ENCODE results near the gene ZNF566. TPM values are rescaled to one million over a fixed set of nuclear protein-coding genes. Genes with fewer than 3 reads are reported as not detected.

The ZNF566 gene
- total and polyA plus RNA-seq, 2 donors (not counting 1 experiment from before 2014, with no cell fraction given), result 9.1 to 26.6 TPM

GRCh38 chr19:36401475-36401874 is 87.9 kb downstream of the ZNF566 start:
- H3K9ac ChIP-seq (ENCODE audit: low read length), result peak overlapping the region; percentile 50
- H3K79me2 ChIP-seq (ENCODE audit: control insufficient read depth, insufficient read depth, low read length), result no peaks in the 10 kb centered on the region
- peak overlapping the region; percentile 7 to 49 (median 42) for H3K4me3 ChIP-seq (ENCODE audit: control extremely low read depth in 1 of 5, extremely low read depth in 1 of 5, insufficient read depth in 1 of 5, low read depth in 2 of 5, low read length in 4 of 5)
- peak overlapping the region; percentile 67 for H3K4me2 ChIP-seq (replicated peaks; ENCODE audit: low read depth, low read length, poor library complexity, severe bottlenecking)
- peak overlapping the region; percentile 44 for H2AFZ ChIP-seq (ENCODE audit: insufficient read depth, low read depth, low read length, poor library complexity, severe bottlenecking)
- H3K4me1 ChIP-seq (ENCODE audit: control insufficient read depth in 2 of 2, insufficient read depth in 2 of 2, low read length in 2 of 2), result peaks cover 19 to 20% of the 10 kb centered on the region in 2 donors
- peaks cover 3% of the 10 kb centered on the region for H3K9me3 Mint-ChIP-seq (ENCODE audit: insufficient read depth)
- TF ChIP-seq CTCF (IDR thresholded peaks at IDR 0.05) (no peak), EZH2 (IDR thresholded peaks at IDR 0.05; ENCODE audit: borderline replicate concordance, insufficient read depth, low read depth, low read length, poor library complexity, severe bottlenecking) (no peak)
- peak; percentile 90 for ATAC-seq (ENCODE audit: low read depth)
- ChIA-PET POLR2A (interaction anchor here (0.9 kb wide), 1 partner anchor 23 kb away, joined by 4 read pairs; the partner anchor contains the start of gene ZFP14), CTCF (no interaction called here)
- DNase-seq, result peak; percentile 74
- H3K27ac ChIP-seq (ENCODE audit: low read length in 2 of 2), result peak overlapping the region; percentile 63 to 80
- no peaks in the 10 kb centered on the region for H3K27me3 ChIP-seq (replicated peaks in 1 of 4; ENCODE audit: control extremely low read depth in 1 of 4, control insufficient read depth in 3 of 4, insufficient read depth in 4 of 4, low read length in 3 of 4)
- peaks cover 6 to 28% of the 10 kb centered on the region in 2 experiments for H3K36me3 ChIP-seq (replicated peaks in 1 of 2; ENCODE audit: control extremely low read depth in 1 of 2, control insufficient read depth in 1 of 2, extremely low read depth in 1 of 2, insufficient read depth in 2 of 2, low read length in 1 of 2)
- peak overlapping the region; percentile 75 for H3K4me3 Mint-ChIP-seq
- H3K27ac Mint-ChIP-seq, result peak overlapping the region; percentile 81
- no peaks in the 10 kb centered on the region for H4K20me1 ChIP-seq (ENCODE audit: control insufficient read depth, insufficient read depth, low read length, poor library complexity, severe bottlenecking)
- intact Hi-C loops (cut with micrococcal nuclease), result loop anchor here (1.0 kb wide), 1 partner anchor 22 kb away; the partner anchor contains the start of gene ZFP14
- no peaks in the 10 kb centered on the region for H3K27me3 Mint-ChIP-seq
- H3K9me3 ChIP-seq (ENCODE audit: control extremely low read depth in 1 of 3, control insufficient read depth in 2 of 3, insufficient read depth in 1 of 3, low read length in 2 of 3), result peaks cover 0 to 28% (median 10%) of the 10 kb centered on the region in 3 donors
- peaks cover 16% of the 10 kb centered on the region for H3K4me1 Mint-ChIP-seq
- WGBS (ENCODE audit: insufficient coverage), result 24% methylated on average over 7 of the region's 7 CpGs

DNA sequence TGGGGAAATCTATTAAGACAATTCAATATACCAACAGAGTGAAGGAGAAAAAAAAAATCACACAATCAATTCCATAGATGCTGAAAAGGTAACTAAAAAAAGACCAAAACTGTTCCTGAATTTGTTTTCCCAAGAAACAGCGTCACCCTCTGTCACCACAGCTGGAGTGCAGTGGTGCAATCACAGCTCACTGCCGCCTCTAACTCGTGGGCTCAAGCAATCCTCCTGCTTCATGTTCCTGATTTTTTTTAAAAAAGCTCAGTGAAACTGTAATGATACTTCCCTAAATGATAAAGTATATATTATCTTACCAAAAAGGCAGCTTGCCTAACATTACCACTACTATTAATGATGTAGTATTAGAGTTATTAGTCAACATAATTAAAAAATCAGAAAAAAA is 90.8 kb downstream of the ZNF566 start:
- intact Hi-C loops (cut with micrococcal nuclease), result no loop called here
- ChIA-PET POLR2A (interaction anchor here (0.6 kb wide), 1 partner anchor 516 kb away, joined by 3 read pairs; no protein-coding TSS in a partner anchor), CTCF (no interaction called here)
- peaks cover 17 to 22% of the 10 kb centered on the region in 2 experiments for H3K36me3 ChIP-seq (replicated peaks in 1 of 2; ENCODE audit: control extremely low read depth in 1 of 2, control insufficient read depth in 1 of 2, extremely low read depth in 1 of 2, insufficient read depth in 2 of 2, low read length in 1 of 2)
- no peak overlapping the region for H3K27ac ChIP-seq (ENCODE audit: low read length in 2 of 2)
- no peak overlapping the region for H2AFZ ChIP-seq (ENCODE audit: insufficient read depth, low read depth, low read length, poor library complexity, severe bottlenecking)
- H3K4me3 ChIP-seq (ENCODE audit: control extremely low read depth in 1 of 5, extremely low read depth in 1 of 5, insufficient read depth in 1 of 5, low read depth in 2 of 5, low read length in 4 of 5), result no peak overlapping the region
- peaks cover 22 to 37% (median 32%) of the 10 kb centered on the region in 3 donors for H3K9me3 ChIP-seq (ENCODE audit: control extremely low read depth in 1 of 3, control insufficient read depth in 2 of 3, insufficient read depth in 1 of 3, low read length in 2 of 3)
- no peaks in the 10 kb centered on the region for H4K20me1 ChIP-seq (ENCODE audit: control insufficient read depth, insufficient read depth, low read length, poor library complexity, severe bottlenecking)
- Mint-ChIP-seq H3K4me1 (peaks cover 18% of the 10 kb centered on the region), H3K9me3 (ENCODE audit: insufficient read depth) (peaks cover 11% of the 10 kb centered on the region), H3K27ac (no peak overlapping the region), H3K27me3 (no peaks in the 10 kb centered on the region), H3K4me3 (no peak overlapping the region)
- TF ChIP-seq EZH2 (IDR thresholded peaks at IDR 0.05; ENCODE audit: borderline replicate concordance, insufficient read depth, low read depth, low read length, poor library complexity, severe bottlenecking), result no peak
- no peak for TF ChIP-seq CTCF (IDR thresholded peaks at IDR 0.05)
- ATAC-seq (ENCODE audit: low read depth) (no peak), DNase-seq (no peak)
- H3K27me3 ChIP-seq (replicated peaks in 1 of 4; ENCODE audit: control extremely low read depth in 1 of 4, control insufficient read depth in 3 of 4, insufficient read depth in 4 of 4, low read length in 3 of 4), result no peaks in the 10 kb centered on the region
- peaks cover 6% of the 10 kb centered on the region for H3K79me2 ChIP-seq (ENCODE audit: control insufficient read depth, insufficient read depth, low read length)
- H3K4me2 ChIP-seq (replicated peaks; ENCODE audit: low read depth, low read length, poor library complexity, severe bottlenecking), result no peak overlapping the region
- 100% methylated on average over 1 of the region's 3 CpGs for WGBS (ENCODE audit: insufficient coverage)
- H3K9ac ChIP-seq (ENCODE audit: low read length), result no peak overlapping the region
- peaks cover 19 to 20% of the 10 kb centered on the region in 2 donors for H3K4me1 ChIP-seq (ENCODE audit: control insufficient read depth in 2 of 2, insufficient read depth in 2 of 2, low read length in 2 of 2)
